Stomach (tissue), 4 donors: ENCODE data around the gene FUT9.

Source experiments
- POLR2A ChIP-seq, 4 donors: fragments of 450-650 bp; IDR thresholded peaks; one replicate each; pipeline ENCODE4 v1.6.1; 2016; ENCODE audit warnings: antibody characterized with exemption in 4 of 4, control low read depth in 2 of 4, mild to moderate bottlenecking in 1 of 4, moderate library complexity in 1 of 4
- POLR2AphosphoS5 ChIP-seq, 3 donors: sonication (generic); formaldehyde crosslinking; IDR thresholded peaks; one replicate each; pipeline ENCODE4 v1.6.1; 2016; ENCODE audit warnings: antibody characterized with exemption in 3 of 3
- TF ChIP-seq, protein P1 (sequence below), 7 experiments: fragments of 450-650 bp in 4 of 7; fragments of 200-600 bp in 3 of 7; sonication (generic) in 3 of 7; IDR thresholded peaks; one replicate each; pipeline ENCODE4 v1.5.1; 2016 to 2019; ENCODE audit warnings: antibody characterized with exemption in 7 of 7, control low read depth in 2 of 7, mild to moderate bottlenecking in 1 of 7

DNA sequence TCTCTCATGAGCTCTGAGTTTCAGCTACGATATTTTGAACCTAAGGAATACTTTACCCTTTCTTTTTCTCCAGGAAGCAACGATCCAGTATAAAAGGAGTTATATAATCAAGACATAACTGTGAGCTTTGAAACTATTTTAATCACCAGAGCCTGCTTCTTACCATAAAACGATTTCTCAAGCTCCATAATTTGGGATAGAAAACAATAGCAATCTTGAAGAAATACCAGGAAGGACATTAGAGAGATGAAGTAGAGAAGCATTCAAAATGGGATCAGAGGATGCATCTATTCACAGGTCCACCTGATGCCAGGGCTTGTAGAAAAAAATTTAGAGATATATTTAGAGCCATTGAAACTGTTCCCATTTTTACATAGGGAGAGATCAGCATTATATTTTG lies 135.9 kb downstream of the FUT9 start:
- TF ChIP-seq, protein P1, sequence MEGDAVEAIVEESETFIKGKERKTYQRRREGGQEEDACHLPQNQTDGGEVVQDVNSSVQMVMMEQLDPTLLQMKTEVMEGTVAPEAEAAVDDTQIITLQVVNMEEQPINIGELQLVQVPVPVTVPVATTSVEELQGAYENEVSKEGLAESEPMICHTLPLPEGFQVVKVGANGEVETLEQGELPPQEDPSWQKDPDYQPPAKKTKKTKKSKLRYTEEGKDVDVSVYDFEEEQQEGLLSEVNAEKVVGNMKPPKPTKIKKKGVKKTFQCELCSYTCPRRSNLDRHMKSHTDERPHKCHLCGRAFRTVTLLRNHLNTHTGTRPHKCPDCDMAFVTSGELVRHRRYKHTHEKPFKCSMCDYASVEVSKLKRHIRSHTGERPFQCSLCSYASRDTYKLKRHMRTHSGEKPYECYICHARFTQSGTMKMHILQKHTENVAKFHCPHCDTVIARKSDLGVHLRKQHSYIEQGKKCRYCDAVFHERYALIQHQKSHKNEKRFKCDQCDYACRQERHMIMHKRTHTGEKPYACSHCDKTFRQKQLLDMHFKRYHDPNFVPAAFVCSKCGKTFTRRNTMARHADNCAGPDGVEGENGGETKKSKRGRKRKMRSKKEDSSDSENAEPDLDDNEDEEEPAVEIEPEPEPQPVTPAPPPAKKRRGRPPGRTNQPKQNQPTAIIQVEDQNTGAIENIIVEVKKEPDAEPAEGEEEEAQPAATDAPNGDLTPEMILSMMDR (IDR thresholded peaks at IDR 0.05): no peak
- no peak for TF ChIP-seq POLR2A (IDR thresholded peaks at IDR 0.05)
- no peak for TF ChIP-seq POLR2AphosphoS5 (IDR thresholded peaks at IDR 0.05)
